D721Med (cell line): ENCODE data around the gene LTBP2.

Experiments used
- DNase-seq: peaks from one replicate; pipeline ENCODE4 v3.0.0; 2011; ENCODE audit warnings: low spot score; ENCODE audit not compliant: insufficient read length
- FAIRE-seq: peaks from 2 replicates; lab custom pipeline; 2011; peaks lifted over from hg19 to GRCh38; lab: Jason Lieb, UNC
- CTCF ChIP-seq: IDR thresholded peaks from 2 replicates; pipeline ENCODE4 v1.5.1; 2012; ENCODE audit warnings: mild to moderate bottlenecking, control low read depth; ENCODE audit not compliant: insufficient read depth; ENCODE audit errors: missing control alignments

Gene LTBP2

GRCh38 chr14:74611650-74612349 lies at the start of gene LTBP2:
Gene LTBP2, minus strand, starts transcription at chr14:74612237. Its CDS starts 293 bp downstream, at chr14:74611944.
- DNase-seq: no peak
- no peak for TF ChIP-seq CTCF

GRCh38 chr14:74660863-74661262 lies 48.8 kb upstream of the LTBP2 start:
- FAIRE-seq (no peak), DNase-seq (no peak)
- TF ChIP-seq CTCF: no peak

More at GRCh38 chr14:74611650-74612349, at the start of gene LTBP2:
- no peak for FAIRE-seq

GRCh38 chr14:74660167-74660566 lies 48.1 kb upstream of the LTBP2 start:
- TF ChIP-seq CTCF: no peak
- no peak for FAIRE-seq

GRCh38 chr14:74658535-74659131 lies 46.6 kb upstream of the LTBP2 start:
- no peak for DNase-seq
- no peak for FAIRE-seq
- TF ChIP-seq CTCF: no peak

More at GRCh38 chr14:74660167-74660566, 48.1 kb upstream of the LTBP2 start:
- DNase-seq: no peak

- no peak for TF ChIP-seq CTCF
- DNase-seq (no peak), FAIRE-seq (no peak)
These were observed 44.9 kb upstream of the LTBP2 start for GRCh38 chr14:74656964-74657363.

- no peak for FAIRE-seq
- TF ChIP-seq CTCF: no peak
- no peak for DNase-seq
These were observed 43.8 kb upstream of the LTBP2 start for GRCh38 chr14:74655599-74656395.
